Fibroblast of skin of back (primary cell): ENCODE results near the gene CCDC127.
A peak's percentile ranks its signal among the peaks of the same experiment; 100 is the strongest.

Experiments
- DNase-seq: peaks from one replicate; pipeline ENCODE4 v3.0.0-alpha.2; 2013

The CCDC127 gene

DNA sequence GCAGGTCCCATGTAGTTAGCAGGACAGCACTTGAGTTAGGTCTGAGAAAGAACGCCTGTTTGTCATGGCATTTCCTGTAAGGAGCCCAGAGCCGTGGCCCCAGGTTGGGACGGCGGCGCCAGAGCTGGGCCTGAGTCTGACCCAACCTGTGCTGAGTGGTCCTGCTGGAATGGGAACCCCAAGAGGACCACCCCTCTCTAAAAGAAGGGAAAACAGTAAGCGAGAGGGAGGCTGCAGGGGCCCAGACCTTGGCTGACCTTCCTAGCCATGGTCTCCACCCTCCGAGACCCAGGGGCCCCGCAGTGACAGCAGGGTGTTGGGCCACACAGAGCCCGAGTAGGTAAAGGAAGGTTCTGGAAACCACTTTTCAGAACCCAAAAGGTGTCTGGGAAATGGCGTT, 28.5 kb downstream of the CCDC127 start:
- DNase-seq = no peak

DNA sequence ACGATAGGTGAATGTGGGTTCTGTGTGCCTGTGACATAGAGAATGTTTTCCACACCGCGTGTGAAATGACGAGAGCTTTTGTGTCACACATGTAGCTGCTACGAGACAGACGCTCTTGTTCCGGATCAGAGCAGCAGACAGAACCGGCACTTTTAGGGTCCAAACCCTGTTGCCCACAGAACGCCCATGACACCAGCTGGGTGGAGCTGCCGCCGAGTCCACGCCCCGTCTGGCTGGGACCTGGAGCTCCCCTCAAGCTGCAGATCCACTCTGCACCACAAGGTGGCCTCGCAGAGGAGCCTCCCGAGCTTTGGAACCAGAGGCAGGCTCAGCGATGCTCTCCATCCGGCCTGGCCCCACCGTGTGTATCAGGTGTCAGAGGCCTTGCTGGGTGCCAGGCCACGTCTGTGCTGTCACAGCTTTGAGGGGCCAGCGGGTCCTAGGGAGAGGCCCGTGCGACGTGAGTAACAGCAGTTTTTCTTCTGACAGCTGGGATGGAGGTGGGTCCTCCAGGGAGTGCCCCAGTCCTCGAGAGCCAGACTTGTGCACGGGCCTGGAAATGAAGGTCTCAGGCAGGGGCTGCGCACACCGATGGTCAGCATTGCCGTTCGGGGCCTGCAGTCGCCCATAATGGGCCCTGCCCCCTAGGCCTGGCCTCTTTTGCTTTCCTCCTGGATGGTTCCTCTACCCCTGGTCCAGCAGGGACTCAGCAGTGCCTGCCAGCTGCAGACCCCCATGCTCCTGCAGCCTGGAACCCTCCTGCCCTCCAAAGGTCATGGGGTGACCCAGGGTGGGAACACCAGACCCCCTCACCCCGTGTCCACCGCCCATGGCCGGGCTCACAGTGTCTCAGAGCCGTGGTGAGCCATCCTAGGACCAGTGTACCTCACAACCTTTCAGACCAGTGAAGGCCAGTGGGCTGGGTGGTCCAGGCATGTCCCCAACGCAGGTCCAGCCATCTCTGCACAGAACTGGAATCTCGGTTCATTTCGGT, 29.2 kb downstream of the CCDC127 start:
- DNase-seq = peak; percentile 82

DNA sequence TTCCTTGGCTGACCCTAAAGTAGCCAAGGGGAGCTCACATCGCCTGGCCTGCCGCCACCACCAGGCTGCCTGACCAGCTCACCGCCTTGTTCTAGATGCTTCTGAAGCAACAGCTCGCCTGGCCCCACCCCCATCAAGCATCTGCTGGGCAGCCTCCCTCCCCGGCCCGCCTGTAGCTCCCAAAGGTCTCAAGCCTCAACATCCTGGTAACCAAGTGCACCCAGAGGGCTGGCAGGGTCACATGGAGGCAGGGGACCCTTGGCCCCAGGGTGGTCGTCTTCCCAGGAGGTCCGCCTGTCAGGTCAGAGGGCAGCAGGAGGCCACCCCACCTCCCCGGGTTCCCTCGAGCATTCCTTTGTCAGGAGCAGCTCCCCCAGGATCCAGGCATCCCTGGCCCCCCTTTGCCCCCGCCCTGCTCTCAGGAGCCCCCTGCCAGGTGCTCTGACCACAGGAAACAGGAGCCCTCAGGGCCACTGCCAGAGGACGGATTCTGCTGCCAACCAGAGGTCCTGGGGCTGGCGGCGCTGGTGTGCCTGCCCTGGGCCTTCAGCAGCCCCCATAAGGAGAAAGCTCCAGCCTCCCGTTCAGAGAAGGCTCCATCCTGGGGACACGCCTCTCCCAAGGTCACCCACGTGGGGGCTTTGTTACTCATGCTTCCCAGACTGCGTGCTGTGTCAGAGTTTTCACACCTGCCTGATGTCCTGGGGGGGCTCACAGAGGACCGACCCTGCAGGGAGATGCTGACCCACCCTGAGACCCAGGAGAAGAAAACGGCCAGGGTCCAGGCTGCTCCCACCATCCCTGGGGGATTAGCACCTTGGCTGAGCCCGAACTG, 30.1 kb downstream of the CCDC127 start:
- no peak for DNase-seq

DNA sequence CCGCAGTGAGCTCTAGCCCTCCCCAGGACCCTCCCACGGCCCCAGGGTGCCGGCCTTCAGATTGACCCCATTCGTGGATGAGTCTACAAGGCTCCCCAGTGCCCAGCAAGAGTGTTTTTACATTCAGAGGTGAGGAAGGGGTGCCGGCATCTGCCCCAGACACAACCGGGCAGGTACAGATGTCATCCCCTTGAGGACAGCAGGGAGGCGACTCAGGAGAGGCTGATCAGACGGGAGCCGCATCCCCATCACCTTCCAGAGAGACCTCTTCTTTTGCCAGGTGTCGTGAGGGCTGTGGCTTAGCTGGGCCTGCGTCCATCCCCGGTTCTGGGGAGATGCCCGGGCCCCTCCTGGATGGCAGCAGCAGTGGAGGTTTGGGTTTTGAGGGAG, 30.9 kb downstream of the CCDC127 start:
- no peak for DNase-seq

DNA sequence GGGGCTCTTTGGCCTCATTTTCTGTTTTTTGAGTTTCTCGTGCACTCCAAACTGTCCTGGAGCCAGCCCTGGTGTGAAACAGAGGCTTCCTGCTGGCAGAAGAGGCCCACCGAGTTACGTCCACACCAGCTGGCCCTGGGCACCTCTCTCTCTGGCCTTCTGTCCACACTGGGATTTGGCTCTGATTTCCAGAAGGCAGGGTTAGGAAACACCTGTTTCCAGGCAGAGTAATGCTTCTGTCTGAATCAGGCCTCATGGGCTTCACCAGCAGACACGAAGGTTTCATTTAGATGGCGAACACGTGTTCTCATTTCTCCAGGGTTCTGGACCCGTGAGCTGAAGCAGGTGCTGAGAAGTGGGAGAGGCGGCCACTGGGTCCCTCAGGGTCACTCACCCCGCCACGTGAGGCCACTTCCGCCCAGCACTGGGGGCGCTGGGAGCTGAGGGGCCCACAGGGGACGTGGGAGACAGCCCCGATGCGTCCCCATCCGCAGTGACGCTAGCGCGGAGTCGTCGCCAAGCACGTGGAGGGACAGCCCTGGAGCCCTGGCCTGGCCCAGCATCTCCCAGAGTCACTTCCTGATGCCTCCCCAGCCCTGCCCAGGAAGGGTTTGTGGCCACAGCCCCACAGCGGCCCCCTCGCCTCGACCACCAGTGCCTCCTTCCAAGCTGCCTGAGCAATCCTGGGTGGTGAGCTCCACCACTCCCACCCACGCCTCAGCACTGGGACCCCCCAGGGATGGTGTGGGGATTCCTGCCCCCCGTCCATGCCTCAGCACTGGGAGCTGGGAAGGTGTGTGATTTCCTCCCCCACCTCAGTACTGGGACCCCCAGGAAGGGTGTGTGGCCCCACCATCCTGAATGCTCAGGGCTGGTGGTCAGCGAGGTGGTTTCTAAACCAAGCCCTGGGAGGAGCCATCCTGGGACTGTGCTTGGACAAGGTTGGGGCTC, 31.6 kb downstream of the CCDC127 start:
- no peak for DNase-seq

DNA sequence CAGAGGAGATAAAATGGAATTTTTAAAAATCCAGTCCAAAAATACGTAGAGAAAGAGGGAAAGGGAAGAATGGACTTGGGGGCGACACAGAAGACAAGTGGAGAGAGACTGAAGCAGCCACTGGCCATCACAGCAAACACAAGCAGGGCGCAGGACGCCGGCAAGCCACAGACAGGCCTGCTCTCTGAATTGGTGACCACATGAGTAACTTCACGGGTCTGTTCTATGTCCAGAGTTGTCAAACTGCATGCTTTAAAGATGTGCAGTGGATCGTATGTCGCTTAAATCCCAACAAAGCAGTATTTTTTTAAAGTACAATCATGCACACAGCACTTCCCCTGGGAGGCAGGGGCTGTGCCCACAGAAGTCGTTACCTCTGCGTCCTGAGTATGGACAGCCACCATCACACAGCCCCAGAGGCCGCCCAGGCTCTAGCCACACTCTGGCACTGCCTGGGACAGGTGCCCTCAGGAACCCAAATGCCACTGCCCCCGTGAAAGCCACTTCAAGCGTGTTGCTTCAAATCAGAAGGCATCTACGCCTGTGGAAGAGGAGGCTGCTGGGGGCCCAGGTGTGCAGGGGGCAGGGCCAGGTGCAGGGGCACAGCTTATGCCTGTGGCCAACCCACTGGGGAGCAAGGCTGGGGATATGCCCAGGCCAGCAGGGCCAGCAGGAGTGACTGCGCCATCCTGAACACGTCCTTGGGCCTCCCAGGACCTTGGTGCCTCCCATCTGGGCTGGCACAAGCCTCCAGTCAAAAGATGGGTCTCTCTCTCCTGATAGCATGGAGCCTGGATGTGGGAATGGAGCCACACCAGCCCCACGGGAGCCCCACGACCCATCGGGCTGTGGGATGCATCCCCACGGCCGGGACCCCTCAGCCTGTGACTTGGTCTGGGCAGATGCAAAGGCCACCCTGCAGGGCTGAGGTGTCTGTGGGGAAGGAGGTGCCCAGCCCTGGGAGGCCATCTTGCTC, 32.6 kb downstream of the CCDC127 start:
- no peak for DNase-seq

GRCh38 chr5:184471-184870, 33.5 kb downstream of the CCDC127 start:
- no peak for DNase-seq

DNA sequence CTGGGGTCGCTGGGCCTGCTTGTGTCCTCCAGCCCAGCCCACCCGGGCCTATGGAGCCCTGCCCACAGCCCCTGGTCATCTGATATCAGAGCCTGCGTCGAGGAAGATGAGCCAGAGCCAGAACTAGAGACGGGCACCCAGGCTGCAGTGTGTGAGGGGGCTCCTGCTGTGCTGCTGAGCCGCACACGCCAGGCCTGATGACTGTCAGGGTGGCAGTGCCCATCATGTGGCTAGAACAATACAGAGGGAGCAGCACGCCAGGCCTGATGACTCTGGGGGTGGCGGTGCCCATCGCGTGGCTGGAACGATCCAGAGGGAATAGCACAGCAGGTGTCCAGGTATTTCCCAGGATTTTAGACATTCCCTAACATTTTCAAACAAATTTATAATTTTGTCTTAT, 35.8 kb downstream of the CCDC127 start:
- no peak for DNase-seq

DNA sequence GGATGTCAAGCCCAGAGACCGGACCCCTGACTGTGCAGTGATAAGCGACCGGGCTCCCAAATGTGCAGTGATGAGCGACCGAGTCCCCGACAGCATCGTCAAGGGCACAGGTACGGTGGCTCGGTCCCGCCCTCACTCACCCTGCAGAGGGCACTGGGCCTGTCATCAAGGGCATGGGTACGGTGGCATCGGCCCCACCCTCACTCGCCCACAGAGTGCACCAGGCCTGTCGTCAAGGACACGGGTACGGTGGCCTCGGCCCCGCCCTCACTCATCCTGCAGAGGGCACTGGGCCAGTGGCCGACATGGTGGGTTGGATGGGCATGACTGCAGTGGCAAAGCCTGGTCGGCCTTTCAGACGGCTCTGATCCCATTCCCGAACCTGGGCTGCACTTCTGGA, 36.4 kb downstream of the CCDC127 start:
- DNase-seq = no peak

- no peak for DNase-seq
Observed at GRCh38 chr5:181160-181559, 36.8 kb downstream of the CCDC127 start.

DNA sequence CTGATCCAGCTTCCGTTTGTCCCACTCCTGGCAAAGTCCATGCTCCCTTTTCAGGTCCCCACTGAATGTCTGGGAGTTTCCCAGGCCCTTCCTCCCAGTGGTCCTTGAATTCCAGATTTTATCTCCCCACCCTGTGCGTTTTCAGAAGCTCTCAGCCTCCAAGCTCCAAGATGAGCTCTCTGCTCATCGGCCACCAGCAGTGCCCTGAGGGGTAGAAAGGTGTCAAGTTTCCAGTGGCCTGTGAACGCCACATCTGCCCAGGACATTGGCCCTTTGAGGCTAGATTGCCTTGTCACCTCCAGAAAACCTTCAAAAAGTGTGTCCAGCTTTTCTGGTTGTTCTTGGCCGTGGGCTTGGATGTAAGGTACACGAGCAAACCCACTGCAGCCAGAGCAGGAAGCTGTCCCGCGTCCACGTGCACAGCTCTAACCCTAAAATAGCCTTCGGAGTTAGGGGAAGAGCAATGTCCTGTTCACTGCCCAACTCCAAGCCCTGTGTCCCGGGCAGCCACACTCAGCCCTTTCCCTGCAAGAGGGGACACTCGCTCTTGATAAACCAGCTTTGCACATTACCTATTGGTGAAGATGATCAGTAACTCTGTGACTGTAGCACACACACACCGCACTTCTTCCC, 37.6 kb downstream of the CCDC127 start:
- no peak for DNase-seq

DNA sequence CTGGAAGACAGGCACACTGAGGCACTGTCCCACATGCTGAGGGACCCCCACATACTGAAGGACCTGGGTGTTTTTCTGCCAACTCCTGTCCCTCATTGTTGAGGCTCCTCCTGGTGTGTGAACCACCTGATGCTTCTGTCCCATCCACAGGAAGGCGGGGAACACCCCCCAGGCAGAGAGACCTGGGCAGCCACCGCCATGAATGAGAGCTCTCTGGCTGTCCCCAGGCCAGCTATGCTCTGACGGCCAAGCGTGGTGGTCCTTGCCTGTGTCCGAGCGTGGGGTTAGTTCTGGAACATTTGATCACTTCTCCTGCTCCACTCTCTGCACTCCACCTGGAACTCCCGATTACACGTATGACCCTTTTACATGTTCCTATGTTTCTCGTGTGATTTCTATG, 38.6 kb downstream of the CCDC127 start:
- no peak for DNase-seq

- DNase-seq = no peak
Observed at GRCh38 chr5:178110-178509, 39.8 kb downstream of the CCDC127 start.

GRCh38 chr5:176296-176823, 41.6 kb downstream of the CCDC127 start:
- no peak for DNase-seq

GRCh38 chr5:174876-175465, 43.0 kb downstream of the CCDC127 start:
- DNase-seq = no peak

DNA sequence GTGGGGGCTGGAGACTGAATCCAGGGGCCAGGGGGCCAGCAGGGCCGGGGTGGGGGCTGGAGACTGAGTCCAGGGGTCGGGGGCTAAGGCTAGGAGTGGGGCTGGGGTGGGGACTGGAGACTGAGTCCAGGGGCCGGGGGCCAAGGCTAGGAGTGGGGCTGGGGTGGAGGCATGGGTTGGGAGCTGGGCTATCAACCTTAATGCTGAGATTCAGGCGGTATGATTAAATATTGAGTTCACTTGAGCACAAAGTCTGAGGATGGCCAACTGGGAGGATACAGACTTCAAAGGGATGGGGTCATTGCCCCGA, 43.7 kb downstream of the CCDC127 start:
- no peak for DNase-seq

DNA sequence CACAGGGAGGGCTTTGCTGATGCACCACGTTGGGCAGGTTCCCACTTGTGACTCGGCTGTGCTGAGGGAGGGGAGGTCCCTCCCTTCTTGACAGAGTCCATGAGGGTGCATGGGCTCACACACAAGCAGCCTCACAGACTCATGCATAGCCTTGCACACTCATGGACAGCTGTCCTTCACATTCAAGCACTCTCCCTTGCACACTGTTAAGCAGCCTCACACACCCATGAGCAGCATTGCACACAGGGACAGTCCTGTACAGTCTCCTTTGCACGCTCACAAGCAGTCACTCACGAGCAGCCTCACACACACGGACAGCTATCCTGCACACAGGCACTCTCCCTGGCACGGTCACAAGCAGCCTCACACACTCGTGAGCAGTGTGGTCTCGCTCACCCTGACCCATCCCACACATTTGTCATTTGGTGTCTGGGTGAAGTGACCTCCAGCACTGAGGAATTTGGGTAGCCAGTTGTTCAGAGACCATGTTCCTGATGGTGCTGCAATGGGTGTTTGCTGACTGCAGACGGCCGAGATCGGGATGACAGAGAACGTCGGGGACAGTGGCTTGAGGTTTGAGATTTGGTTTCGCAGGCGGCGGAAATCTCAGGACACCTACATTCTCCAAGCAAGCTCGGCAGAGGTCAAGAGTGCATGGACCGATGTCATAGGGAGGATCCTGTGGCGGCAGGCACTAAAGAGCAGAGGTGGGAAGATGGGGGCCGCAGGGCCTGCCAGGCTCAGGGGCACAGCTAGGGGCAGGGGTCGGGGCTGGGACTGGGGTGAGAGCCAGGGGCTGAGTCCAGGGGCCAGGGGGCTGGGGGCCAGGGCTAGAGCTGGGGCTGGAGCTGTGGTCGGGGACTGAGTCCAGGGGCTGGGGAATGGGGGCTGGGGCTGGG, 44.3 kb downstream of the CCDC127 start:
- no peak for DNase-seq

DNA sequence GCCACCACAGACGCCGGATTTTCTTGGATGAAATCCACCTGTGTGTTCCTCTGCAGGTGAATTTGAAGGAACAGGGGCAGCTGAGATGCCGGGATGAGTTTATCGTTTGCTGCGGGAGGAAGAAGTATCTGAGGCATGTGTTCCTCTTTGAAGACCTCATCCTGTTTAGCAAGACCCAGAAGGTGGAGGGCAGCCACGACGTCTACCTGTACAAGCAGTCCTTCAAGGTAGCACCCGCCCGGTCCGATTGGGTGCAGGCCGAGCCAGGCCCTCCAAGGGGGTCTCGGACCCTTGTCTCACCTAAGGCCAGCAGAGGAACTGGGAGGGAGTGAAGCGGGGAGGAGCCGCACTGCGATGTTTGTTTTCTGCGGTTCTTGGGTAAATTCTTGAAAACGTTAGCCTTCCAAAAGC, 45.1 kb downstream of the CCDC127 start:
- DNase-seq = no peak

DNA sequence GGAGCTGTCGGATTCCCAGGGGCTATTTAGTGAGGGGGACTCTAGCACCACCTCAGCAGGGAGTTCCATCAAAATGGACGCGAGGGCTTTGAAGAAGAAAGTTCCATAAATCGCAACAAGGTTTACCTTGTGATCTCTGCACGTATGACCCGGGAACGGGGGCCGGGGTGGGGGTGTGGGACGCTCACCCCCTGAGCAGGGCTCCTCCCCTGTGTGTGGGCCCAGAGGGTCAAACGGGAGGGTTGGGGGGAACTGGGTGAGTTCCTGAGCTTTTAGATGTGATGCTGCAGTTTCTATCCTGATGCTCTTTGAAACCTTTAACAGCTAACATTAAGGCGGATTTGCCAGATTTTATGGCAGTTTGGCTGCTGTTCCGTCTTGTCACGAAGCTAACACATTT, 45.5 kb downstream of the CCDC127 start:
- no peak for DNase-seq
